SK-N-MC (cell line): ENCODE measurements around the gene KLHDC10.

ENCODE experiments used
- EZH2 ChIP-seq: fragments of 200-600 bp; sonication (generic); IDR thresholded peaks from one replicate; pipeline ENCODE4 v1.6.1; 2017; ENCODE audit warnings: antibody characterized with exemption
- POLR2AphosphoS5 ChIP-seq: IDR thresholded peaks from 2 replicates; pipeline ENCODE4 v1.6.1; 2012; ENCODE audit warnings: mild to moderate bottlenecking, low read depth, low read length, borderline replicate concordance

DNA sequence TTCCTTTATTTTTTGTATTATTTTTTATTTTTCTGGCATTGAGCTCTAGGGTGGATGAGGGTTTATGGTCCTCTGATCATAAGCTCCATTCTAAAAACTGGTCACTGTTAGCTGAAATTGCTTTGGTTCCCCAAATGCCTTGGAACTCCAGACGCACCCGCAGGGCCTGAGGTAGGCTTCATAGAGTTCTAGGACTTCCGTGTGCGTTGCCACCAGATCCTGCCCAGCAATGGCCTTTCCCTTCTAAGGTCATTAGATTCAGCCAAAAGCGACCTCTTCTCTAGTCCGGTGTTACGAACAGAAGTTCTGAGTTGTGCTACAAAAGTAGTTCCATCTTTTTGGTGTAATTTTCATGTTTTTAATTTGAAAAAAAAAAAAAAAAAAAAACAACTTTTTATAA lies 64.4 kb downstream of the KLHDC10 start:
- no peak for TF ChIP-seq EZH2
- TF ChIP-seq POLR2AphosphoS5: no peak
